ENCODE measurements around the gene FERMT3. TPM values are rescaled to one million over a fixed set of nuclear protein-coding genes. Genes with fewer than 3 reads are reported as not detected.

Gene FERMT3
- polyA plus RNA-seq, 1 experiment: 1.9 TPM

DNA sequence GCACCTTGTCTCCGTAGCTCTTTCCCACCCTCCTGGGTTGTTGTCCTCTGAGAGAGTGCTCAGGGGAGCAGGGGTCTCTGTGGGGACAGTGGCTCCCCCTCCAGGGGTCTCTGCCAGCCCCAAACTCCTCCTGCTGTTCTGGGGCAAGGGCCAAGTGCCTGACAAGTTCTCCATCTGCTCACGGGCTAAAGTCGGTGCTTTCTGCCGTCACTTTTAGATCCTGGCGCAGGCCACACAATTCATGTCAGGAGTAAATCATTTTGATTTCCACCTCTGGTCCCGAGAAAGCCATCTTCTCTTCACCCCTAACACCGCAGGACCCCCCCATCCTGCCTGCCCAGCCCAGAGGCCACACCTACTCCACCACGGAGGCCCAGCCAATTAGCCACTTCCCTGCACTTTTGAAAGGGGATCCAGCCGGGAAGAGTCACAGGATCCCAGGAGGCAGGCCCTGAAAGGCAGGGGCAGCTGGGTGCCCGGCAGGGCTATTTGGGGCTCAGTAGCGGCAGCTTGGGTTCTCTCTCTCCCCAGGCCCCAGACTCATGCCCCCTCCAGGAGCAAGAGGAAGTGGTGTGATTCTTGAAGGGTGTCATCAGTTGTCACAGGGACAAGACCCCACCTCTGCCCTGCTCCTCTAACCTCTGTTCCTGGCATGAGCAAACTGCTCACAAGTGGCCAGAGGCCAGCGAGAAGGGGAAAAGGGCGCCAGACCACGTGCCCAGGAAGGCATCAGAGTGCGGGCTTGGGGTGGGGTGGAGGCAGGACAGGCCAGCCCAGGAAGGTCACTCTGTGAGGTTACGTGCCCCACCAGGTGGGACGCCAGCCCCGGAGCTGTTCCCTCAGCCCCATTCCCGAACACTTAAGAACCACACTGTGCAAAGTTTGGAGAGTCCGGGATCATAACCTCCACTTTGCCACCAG is 41.9 kb upstream of the FERMT3 start:
- TF ChIP-seq, protein P1, sequence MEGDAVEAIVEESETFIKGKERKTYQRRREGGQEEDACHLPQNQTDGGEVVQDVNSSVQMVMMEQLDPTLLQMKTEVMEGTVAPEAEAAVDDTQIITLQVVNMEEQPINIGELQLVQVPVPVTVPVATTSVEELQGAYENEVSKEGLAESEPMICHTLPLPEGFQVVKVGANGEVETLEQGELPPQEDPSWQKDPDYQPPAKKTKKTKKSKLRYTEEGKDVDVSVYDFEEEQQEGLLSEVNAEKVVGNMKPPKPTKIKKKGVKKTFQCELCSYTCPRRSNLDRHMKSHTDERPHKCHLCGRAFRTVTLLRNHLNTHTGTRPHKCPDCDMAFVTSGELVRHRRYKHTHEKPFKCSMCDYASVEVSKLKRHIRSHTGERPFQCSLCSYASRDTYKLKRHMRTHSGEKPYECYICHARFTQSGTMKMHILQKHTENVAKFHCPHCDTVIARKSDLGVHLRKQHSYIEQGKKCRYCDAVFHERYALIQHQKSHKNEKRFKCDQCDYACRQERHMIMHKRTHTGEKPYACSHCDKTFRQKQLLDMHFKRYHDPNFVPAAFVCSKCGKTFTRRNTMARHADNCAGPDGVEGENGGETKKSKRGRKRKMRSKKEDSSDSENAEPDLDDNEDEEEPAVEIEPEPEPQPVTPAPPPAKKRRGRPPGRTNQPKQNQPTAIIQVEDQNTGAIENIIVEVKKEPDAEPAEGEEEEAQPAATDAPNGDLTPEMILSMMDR (IDR thresholded peaks at IDR 0.05; ENCODE audit: insufficient read depth, low read depth, low read length): no peak
- no peak for DNase-seq (ENCODE audit: low read depth)
- Histone ChIP-seq H3K36me3 (ENCODE audit: control insufficient read depth, insufficient read depth, low read length) (no peaks in the 10 kb centered on the region), H3K27me3 (ENCODE audit: control insufficient read depth, insufficient read depth, low read length) (no peaks in the 10 kb centered on the region), H3K4me3 (ENCODE audit: low read depth, low read length) (peak overlapping the region; percentile 49)
- ChIA-PET POLR2A (no interaction called here), CTCF (interaction anchor here (1.4 to 5.9 kb wide), 3 partner anchors 13 to 163 kb away, joined by 5 to 39 read pairs (median 5); no protein-coding TSS in a partner anchor)

GRCh38 chr11:64165481-64165841 is 41.1 kb upstream of the FERMT3 start:
- ChIA-PET POLR2A (no interaction called here), CTCF (interaction anchor here (1.6 to 5.9 kb wide), 2 partner anchors 13 to 16 kb away, joined by 5 to 39 read pairs; no protein-coding TSS in a partner anchor)
- Histone ChIP-seq H3K27me3 (ENCODE audit: control insufficient read depth, insufficient read depth, low read length) (no peaks in the 10 kb centered on the region), H3K36me3 (ENCODE audit: control insufficient read depth, insufficient read depth, low read length) (no peaks in the 10 kb centered on the region), H3K4me3 (ENCODE audit: low read depth, low read length) (peak overlapping the region; percentile 49)
- DNase-seq (ENCODE audit: low read depth): no peak
- TF ChIP-seq, protein P1 (IDR thresholded peaks at IDR 0.05; ENCODE audit: insufficient read depth, low read depth, low read length): peak; percentile 16; the same call in 1 of the 2 replicates

GRCh38 chr11:64165842-64166635 is 40.5 kb upstream of the FERMT3 start, which contains the start of gene MACROD1:
TSS of gene MACROD1 (minus strand) at chr11:64166113. CDS start at chr11:64165994, 119 bp downstream.
- TF ChIP-seq, protein P1 (IDR thresholded peaks at IDR 0.05; ENCODE audit: insufficient read depth, low read depth, low read length): no peak
- Histone ChIP-seq H3K27me3 (ENCODE audit: control insufficient read depth, insufficient read depth, low read length) (no peaks in the 10 kb centered on the region), H3K4me3 (ENCODE audit: low read depth, low read length) (peak within 1 kb of the TSS; percentile 49), H3K36me3 (ENCODE audit: control insufficient read depth, insufficient read depth, low read length) (no peaks in the 10 kb centered on the region)
- DNase-seq (ENCODE audit: low read depth): peak; percentile 18
- ChIA-PET CTCF (interaction anchor here (0.6 to 5.9 kb wide), 4 partner anchors 14 to 153 kb away, joined by 3 to 39 read pairs (median 4); no protein-coding TSS in a partner anchor), POLR2A (no interaction called here)

GRCh38 chr11:64170419-64170818 is 36.1 kb upstream of the FERMT3 start:
- no peaks in the 10 kb centered on the region for H3K27me3 ChIP-seq (ENCODE audit: control insufficient read depth, insufficient read depth, low read length)
- no peaks in the 10 kb centered on the region for H3K36me3 ChIP-seq (ENCODE audit: control insufficient read depth, insufficient read depth, low read length)
- no peak for DNase-seq (ENCODE audit: low read depth)
- POLR2A ChIA-PET: no interaction called here
- no peak overlapping the region for H3K4me3 ChIP-seq (ENCODE audit: low read depth, low read length)
- TF ChIP-seq, protein P1 (IDR thresholded peaks at IDR 0.05; ENCODE audit: insufficient read depth, low read depth, low read length): no peak
- CTCF ChIA-PET: interaction anchor here (0.6 to 1.2 kb wide), 2 partner anchors 14 to 24 kb away, joined by 3 read pairs; no protein-coding TSS in a partner anchor
